K562 (cell line): ENCODE data around the gene CNDP1. TPM values are rescaled to one million over a fixed set of nuclear protein-coding genes. Genes with fewer than 3 reads are reported as not detected.

Experiments used
- BRD9 ChIP-seq: fragments of 450-650 bp; IDR thresholded peaks from 2 replicates; pipeline ENCODE4 v1.6.1; 2018; ENCODE audit warnings: low read depth; ENCODE audit not compliant: partially characterized antibody
- ELF2 ChIP-seq: fragments of 250-450 bp; sonication (Bioruptor Pico); IDR thresholded peaks from 2 replicates; pipeline ENCODE4 v1.5.0; 2021; ENCODE audit warnings: mild to moderate bottlenecking
- GMEB1 ChIP-seq: fragments of 250-450 bp; sonication (Bioruptor Pico); IDR thresholded peaks from 2 replicates; pipeline ENCODE4 v1.4.0; 2020; ENCODE audit warnings: mild to moderate bottlenecking
- HSF4 ChIP-seq: fragments of 250-450 bp; sonication (Bioruptor Pico); IDR thresholded peaks from 2 replicates; pipeline ENCODE4 v2.1.2; 2022; ENCODE audit warnings: mild to moderate bottlenecking, moderate library complexity, borderline replicate concordance
- IRF9 ChIP-seq: fragments of 450-650 bp; IDR thresholded peaks from 2 replicates; pipeline ENCODE4 v1.6.1; 2016; ENCODE audit warnings: missing biosample characterization, missing genetic modification characterization
- KDM5B ChIP-seq: fragments of 200-600 bp; sonication (generic); IDR thresholded peaks from 2 replicates; pipeline ENCODE4 v1.6.1; 2012; ENCODE audit warnings: low read depth, mild to moderate bottlenecking, moderate library complexity, low read length, control low read depth, inconsistent platforms; ENCODE audit not compliant: insufficient replicate concordance
- MITF ChIP-seq: IDR thresholded peaks from 2 replicates; pipeline ENCODE4 v1.6.1; 2014; ENCODE audit warnings: antibody characterized with exemption
- TAF9B ChIP-seq: fragments of 450-650 bp; IDR thresholded peaks from 2 replicates; pipeline ENCODE4 v1.6.1; 2018; ENCODE audit warnings: mild to moderate bottlenecking; ENCODE audit not compliant: partially characterized antibody
- USF1 ChIP-seq: sonication (generic); formaldehyde crosslinking; IDR thresholded peaks from 2 replicates; pipeline ENCODE4 v1.9.0; 2022; ENCODE audit warnings: mild to moderate bottlenecking, missing genetic modification reagents
- ZNF24 ChIP-seq: fragments of 450-650 bp; IDR thresholded peaks from 2 replicates; pipeline ENCODE4 v1.6.1; 2016
- ZNF41 ChIP-seq: fragments of 250-450 bp; sonication (Bioruptor Pico); conservative IDR thresholded peaks from 2 replicates; pipeline ENCODE4 v1.4.0; 2020; ENCODE audit warnings: mild to moderate bottlenecking
- polyA plus RNA-seq, 8 experiments: library from polyadenylated mRNA; depleted of rRNA in 4 of 8; stranded (reverse) in 5 of 8; unstranded in 3 of 8; fragments of >200 nt; fragmentation: Nextera tagmentation in 2 of 8; fragmentation: Illumina TruSeq in 1 of 8; extraction: Ambion mirVana in 2 of 8; extraction: Trizol in 1 of 8; gene quantifications; 2 replicates each; pipeline versions ENCODE4 v1.2.1 to v1.2.3, GENCODE V29; 2011 to 2014; ENCODE audit warnings: inconsistent platforms in 1 of 8, missing spikeins in 1 of 8
- total RNA-seq, 7 experiments: library from RNA; depleted of rRNA in 6 of 7; stranded (reverse); fragments of >200 nt in 6 of 7; fragmentation: Illumina TruSeq in 2 of 7; extraction: Trizol in 2 of 7; gene quantifications; 2 replicates each; pipeline versions ENCODE4 v1.2.1 to v1.2.3, GENCODE V29; 2011 to 2021; ENCODE audit warnings: low replicate concordance in 1 of 7
- TF ChIP-seq, protein P1 (sequence below): IDR thresholded peaks from 2 replicates; pipeline ENCODE4 v1.6.1; 2012; ENCODE audit warnings: low read depth, low read length, improper control_type of control experiment, borderline replicate concordance
- TF ChIP-seq, protein P2 (sequence below): sonication (generic); formaldehyde crosslinking; IDR thresholded peaks from 2 replicates; pipeline ENCODE4 v1.8.0; 2022; ENCODE audit warnings: missing genetic modification reagents, mild to moderate bottlenecking, borderline replicate concordance
- TF ChIP-seq, protein P3 (sequence below): fragments of 450-650 bp; IDR thresholded peaks from 2 replicates; pipeline ENCODE4 v1.7.1; 2018; ENCODE audit warnings: mild to moderate bottlenecking, low read depth; ENCODE audit not compliant: partially characterized antibody

The CNDP1 gene
- total and polyA plus RNA-seq, 9 of the 15 experiments (the other 6 are each of a cell fraction or from before 2014, with no cell fraction given): not detected

DNA sequence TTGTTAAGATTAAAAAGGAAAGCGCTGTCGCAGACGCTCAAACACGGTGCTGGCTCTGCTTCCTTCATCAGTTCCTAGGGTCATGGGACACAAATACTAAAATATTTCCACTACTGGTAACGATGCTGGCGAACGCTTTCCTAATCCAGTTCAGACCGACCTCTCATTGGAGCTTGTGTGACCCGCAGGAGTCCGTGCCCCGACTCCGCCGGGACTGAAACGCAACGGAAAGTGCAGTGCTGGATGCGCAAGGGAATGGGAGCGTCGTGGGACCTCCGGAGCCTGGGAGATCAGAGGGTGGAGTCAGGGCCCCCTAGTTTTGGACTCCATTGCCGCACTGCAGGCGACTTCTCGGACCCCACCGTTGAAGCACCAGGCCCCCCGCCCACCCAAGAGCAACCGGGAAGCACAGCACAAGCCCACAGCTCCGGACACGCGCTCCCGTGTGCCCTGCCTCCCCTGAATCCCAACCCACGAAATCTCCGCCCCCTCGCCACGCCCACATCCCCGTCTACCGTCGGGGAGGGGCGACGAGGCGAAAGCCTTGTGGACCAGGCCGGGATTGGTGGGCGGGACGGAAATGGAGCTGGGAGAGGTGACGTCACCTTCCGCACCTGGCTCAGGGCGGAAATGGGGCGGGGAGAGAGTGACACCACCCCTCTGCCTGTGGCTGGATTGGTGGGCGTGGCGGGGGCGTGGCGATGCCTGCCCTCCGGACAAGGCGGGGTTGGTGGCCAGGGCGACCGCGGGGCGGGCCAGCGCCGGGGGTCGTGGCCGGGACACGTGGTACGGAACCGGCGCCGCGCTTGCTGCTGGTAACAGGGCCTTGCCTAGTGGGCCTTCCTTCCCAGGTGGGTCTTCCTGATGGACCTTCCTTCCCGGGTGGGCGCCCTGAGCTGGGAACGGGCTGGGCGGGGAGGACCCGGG, 38.5 kb upstream of the CNDP1 start, which contains the start of gene CNDP2 (continued):
- TF ChIP-seq, protein P1, sequence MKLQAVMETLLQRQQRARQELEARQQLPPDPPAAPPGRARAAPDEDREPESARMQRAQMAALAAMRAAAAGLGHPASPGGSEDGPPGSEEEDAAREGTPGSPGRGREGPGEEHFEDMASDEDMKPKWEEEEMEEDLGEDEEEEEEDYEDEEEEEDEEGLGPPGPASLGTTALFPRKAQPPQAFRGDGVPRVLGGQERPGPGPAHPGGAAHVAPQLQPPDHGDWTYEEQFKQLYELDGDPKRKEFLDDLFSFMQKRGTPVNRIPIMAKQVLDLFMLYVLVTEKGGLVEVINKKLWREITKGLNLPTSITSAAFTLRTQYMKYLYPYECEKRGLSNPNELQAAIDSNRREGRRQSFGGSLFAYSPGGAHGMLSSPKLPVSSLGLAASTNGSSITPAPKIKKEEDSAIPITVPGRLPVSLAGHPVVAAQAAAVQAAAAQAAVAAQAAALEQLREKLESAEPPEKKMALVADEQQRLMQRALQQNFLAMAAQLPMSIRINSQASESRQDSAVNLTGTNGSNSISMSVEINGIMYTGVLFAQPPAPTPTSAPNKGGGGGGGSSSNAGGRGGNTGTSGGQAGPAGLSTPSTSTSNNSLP: no peak
- TF ChIP-seq GMEB1 (CRISPR knock-in tag): no peak
- no peak for TF ChIP-seq ZNF24
- TF ChIP-seq, protein P2, sequence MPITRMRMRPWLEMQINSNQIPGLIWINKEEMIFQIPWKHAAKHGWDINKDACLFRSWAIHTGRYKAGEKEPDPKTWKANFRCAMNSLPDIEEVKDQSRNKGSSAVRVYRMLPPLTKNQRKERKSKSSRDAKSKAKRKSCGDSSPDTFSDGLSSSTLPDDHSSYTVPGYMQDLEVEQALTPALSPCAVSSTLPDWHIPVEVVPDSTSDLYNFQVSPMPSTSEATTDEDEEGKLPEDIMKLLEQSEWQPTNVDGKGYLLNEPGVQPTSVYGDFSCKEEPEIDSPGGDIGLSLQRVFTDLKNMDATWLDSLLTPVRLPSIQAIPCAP (CRISPR knock-in tag): no peak
- no peak for TF ChIP-seq IRF9 (tag)
- TF ChIP-seq, protein P3, sequence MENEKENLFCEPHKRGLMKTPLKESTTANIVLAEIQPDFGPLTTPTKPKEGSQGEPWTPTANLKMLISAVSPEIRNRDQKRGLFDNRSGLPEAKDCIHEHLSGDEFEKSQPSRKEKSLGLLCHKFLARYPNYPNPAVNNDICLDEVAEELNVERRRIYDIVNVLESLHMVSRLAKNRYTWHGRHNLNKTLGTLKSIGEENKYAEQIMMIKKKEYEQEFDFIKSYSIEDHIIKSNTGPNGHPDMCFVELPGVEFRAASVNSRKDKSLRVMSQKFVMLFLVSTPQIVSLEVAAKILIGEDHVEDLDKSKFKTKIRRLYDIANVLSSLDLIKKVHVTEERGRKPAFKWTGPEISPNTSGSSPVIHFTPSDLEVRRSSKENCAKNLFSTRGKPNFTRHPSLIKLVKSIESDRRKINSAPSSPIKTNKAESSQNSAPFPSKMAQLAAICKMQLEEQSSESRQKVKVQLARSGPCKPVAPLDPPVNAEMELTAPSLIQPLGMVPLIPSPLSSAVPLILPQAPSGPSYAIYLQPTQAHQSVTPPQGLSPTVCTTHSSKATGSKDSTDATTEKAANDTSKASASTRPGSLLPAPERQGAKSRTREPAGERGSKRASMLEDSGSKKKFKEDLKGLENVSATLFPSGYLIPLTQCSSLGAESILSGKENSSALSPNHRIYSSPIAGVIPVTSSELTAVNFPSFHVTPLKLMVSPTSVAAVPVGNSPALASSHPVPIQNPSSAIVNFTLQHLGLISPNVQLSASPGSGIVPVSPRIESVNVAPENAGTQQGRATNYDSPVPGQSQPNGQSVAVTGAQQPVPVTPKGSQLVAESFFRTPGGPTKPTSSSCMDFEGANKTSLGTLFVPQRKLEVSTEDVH: no peak
- 0 out of 2 replicates have a peak, but pooled peaks have one; percentile 37 for TF ChIP-seq ELF2 (CRISPR knock-in tag)
- no peak for TF ChIP-seq TAF9B
- no peak for TF ChIP-seq ZNF41
- no peak for TF ChIP-seq BRD9
- TF ChIP-seq KDM5B: peak; percentile 73
- TF ChIP-seq HSF4 (CRISPR knock-in tag): no peak
- TF ChIP-seq MITF: no peak
- peak; percentile 96 for TF ChIP-seq USF1 (CRISPR knock-in tag)
